Kidney (tissue), 14 donors: ENCODE results near the gene TRIL. TPM values are rescaled to one million over a fixed set of nuclear protein-coding genes. Genes with fewer than 3 reads are reported as not detected.

Experiments
- DNase-seq, 5 donors: peaks; one replicate each; pipeline ENCODE4 v3.0.0-alpha.2; 2013 to 2020
- FAIRE-seq: peaks from 2 replicates; lab custom pipeline; 2012; peaks lifted over from hg19 to GRCh38; lab: Jason Lieb, UNC
- H3K27ac ChIP-seq, 2 donors: one replicate each; pipeline ENCODE4 v1.7.0; 2013; ENCODE audit warnings: low read depth in 2 of 2, low read length in 2 of 2, inconsistent platforms in 1 of 2
- H3K27me3 ChIP-seq: one replicate; pipeline ENCODE4 v1.7.1; 2013; ENCODE audit warnings: low read length, inconsistent platforms; ENCODE audit not compliant: control insufficient read depth, insufficient read depth
- H3K36me3 ChIP-seq, 3 donors: one replicate each; pipeline versions ENCODE4 v1.7.0 to v1.7.1; 2013; ENCODE audit warnings: low read length in 3 of 3, control low read depth in 1 of 3, inconsistent platforms in 1 of 3; ENCODE audit not compliant: insufficient read depth in 3 of 3, control insufficient read depth in 2 of 3
- H3K4me1 ChIP-seq, 3 donors: one replicate each; pipeline versions ENCODE4 v1.7.0 to v1.7.1; 2013; ENCODE audit warnings: low read length in 3 of 3, inconsistent platforms in 1 of 3, low read depth in 1 of 3; ENCODE audit not compliant: control insufficient read depth in 2 of 3, insufficient read depth in 2 of 3
- H3K4me3 ChIP-seq, 3 donors: one replicate each; pipeline versions ENCODE4 v1.7.0 to v1.8.1; 2013; ENCODE audit warnings: low read length in 3 of 3, control low read depth in 1 of 3, inconsistent platforms in 1 of 3
- H3K9ac ChIP-seq, 3 donors: one replicate each; pipeline versions ENCODE4 v1.7.0 to v1.7.1; 2013; ENCODE audit warnings: low read length in 3 of 3, control low read depth in 1 of 3, inconsistent platforms in 1 of 3
- H3K9me3 ChIP-seq, 3 donors: one replicate each; pipeline versions ENCODE4 v1.7.0 to v1.7.1; 2013; ENCODE audit warnings: low read length in 3 of 3, control low read depth in 1 of 3, inconsistent platforms in 1 of 3; ENCODE audit not compliant: control insufficient read depth in 2 of 3, insufficient read depth in 1 of 3
- intact Hi-C: fragments of 100-400 bp; cut with DNase I; formaldehyde crosslinking; loops from one replicate; pipeline ENCODE4 v1.11.1; 2022
- polyA plus RNA-seq: library from polyadenylated mRNA; stranded (reverse); fragments of 350-450 nt; fragmentation: Illumina TruSeq; extraction: RNeasy Lipid Tissue Mini Kit (QIAGEN cat#74804); gene quantifications from one replicate; pipeline ENCODE4 v1.2.3, GENCODE V29; 2014; ENCODE audit warnings: low read depth, low replicate concordance; ENCODE audit not compliant: insufficient read depth
- total RNA-seq: library from RNA; stranded (reverse); fragmentation: NEBNext Ultra II Directional; extraction: Animal tissue kit (Norgen Biotek cat#: 25700); gene quantifications from one replicate; pipeline ENCODE4 v1.2.1, GENCODE V29; 2021
- TF ChIP-seq, protein P1 (sequence below): IDR thresholded peaks from 3 replicates; pipeline ENCODE4 v1.5.1; 2012; ENCODE audit warnings: mild to moderate bottlenecking, moderate library complexity, borderline replicate concordance; ENCODE audit not compliant: insufficient read depth; ENCODE audit errors: extremely low read depth
- donor health status: control.
- donor health status: control.
- donor health status: control.
- donor health status: control.
- donor health status: control.
- donor health status: DM: yes; HTN: yes; CAD: no.
- donor health status: Normal renal cell carcinoma (clear cell type).

TRIL gene
- total and polyA plus RNA-seq, 2 donors from 2014 or later: 4.2 to 6.1 TPM

DNA sequence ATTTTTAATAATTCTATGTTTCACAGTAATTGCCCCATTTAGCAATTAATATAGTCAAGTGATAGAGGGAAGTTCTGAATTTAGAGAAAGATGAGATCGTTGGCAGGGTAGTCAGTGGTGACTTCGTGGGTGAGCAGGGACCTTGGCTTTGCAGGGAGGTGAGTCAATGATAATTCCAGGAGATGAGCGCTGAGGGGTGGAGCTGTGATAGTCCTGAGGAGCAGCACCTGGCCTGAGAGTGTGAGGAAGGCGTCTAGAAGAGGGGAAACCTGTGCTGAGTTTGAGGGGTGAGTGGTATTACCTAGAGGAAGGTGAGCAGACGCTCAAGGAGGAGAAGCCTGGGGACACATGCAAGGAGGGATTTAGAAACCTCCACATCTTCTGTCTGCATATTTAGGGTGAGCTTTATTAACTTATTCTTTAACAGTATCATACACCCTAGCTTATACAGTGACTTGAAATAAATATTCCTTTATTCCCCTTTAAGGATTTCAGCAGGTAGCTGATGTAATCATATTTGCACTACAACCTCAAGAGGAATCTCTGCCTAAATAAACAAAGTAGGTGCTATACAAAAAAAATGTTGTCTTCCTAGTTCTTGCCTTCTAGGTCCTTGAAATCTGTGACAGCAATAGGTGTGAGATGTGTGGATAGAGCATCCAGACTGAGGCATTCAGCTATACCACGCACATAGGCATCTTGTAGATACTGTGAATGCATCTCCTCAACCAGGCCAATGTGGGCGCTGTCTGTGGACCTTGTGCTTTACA lies 2.1 kb upstream of the TRIL start:
- intact Hi-C loops: no loop called here
- FAIRE-seq (no peak), DNase-seq (no peak)
- no peaks in the 10 kb centered on the region for H3K36me3 ChIP-seq
- H3K9me3 ChIP-seq: no peaks in the 10 kb centered on the region
- H3K4me3 ChIP-seq: no peak overlapping the region
- H3K9ac ChIP-seq: no peak overlapping the region
- no peak overlapping the region for H3K27ac ChIP-seq
- H3K4me1 ChIP-seq: peaks cover 0 to 18% (median 0%) of the 10 kb centered on the region in 3 donors
- no peaks in the 10 kb centered on the region for H3K27me3 ChIP-seq
- TF ChIP-seq, protein P1, sequence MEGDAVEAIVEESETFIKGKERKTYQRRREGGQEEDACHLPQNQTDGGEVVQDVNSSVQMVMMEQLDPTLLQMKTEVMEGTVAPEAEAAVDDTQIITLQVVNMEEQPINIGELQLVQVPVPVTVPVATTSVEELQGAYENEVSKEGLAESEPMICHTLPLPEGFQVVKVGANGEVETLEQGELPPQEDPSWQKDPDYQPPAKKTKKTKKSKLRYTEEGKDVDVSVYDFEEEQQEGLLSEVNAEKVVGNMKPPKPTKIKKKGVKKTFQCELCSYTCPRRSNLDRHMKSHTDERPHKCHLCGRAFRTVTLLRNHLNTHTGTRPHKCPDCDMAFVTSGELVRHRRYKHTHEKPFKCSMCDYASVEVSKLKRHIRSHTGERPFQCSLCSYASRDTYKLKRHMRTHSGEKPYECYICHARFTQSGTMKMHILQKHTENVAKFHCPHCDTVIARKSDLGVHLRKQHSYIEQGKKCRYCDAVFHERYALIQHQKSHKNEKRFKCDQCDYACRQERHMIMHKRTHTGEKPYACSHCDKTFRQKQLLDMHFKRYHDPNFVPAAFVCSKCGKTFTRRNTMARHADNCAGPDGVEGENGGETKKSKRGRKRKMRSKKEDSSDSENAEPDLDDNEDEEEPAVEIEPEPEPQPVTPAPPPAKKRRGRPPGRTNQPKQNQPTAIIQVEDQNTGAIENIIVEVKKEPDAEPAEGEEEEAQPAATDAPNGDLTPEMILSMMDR: no peak

DNA sequence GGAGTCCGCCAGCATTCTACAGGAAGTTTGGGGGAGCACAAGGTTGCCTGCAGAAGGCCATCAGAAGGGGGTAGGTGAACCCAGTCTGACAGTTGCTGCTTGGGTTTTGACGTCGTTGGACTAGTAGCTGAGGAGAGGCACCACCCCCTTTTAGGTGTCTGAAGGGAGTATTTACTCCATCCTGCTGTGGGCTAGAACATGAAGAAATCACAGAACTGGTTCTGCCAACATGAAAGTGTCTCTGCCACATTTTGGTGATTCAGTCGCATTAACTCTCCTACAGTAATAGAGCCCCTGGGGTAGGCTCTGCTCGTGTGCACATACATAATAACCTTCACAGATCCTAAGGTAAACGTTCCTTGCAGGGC lies 834 bp upstream of the TRIL start:
- Histone ChIP-seq H3K4me3 (peak overlapping the region in 2 of 3 donors; percentile 66 to 82), H3K9ac (no peak overlapping the region), H3K27ac (peak overlapping the region; percentile 40 to 61), H3K27me3 (no peaks in the 10 kb centered on the region), H3K36me3 (no peaks in the 10 kb centered on the region), H3K9me3 (no peaks in the 10 kb centered on the region), H3K4me1 (peaks cover under 1 to 20% (median 11%) of the 10 kb centered on the region in 3 donors)
- DNase-seq: no peak
- TF ChIP-seq, protein P1: no peak
- intact Hi-C loops: loop anchor here (10.0 kb wide), 1 partner anchor 146 kb away; no protein-coding TSS in a partner anchor
- no peak for FAIRE-seq

DNA sequence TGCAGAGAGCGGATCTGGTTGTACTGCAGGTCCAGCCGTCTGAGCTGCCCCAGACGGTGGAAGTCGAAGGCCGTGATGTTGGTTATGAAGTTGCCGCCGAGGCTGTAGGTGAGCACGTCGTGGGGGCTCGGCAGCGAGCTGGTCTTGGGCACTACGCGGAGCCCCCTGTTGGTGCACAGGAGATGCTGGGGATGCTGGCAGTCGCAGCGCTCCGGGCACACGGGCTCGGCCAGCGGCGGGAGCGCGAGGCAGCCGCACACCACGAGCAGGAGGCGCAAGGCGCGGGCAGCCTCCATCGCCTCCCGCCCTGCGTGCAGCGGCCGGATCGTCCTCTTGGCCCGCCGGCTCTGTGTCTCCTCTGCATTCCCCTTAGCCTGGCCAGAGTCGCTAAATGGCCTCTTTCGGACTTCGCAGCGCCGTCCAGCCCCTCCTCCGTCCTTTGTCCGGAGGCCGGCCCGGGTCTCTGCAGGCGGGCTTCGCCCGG lies 337 bp downstream of the TRIL start:
- Histone ChIP-seq H3K27ac (peak overlapping the region in 1 of 2 donors; percentile 41), H3K4me1 (peaks cover 5 to 23% (median 20%) of the 10 kb centered on the region in 3 donors), H3K9me3 (no peaks in the 10 kb centered on the region), H3K4me3 (peak overlapping the region; percentile 36 to 82 (median 66)), H3K9ac (peak overlapping the region in 1 of 3 donors; percentile 26), H3K27me3 (no peaks in the 10 kb centered on the region), H3K36me3 (no peaks in the 10 kb centered on the region)
- DNase-seq (peak; percentile 62 to 81 (median 63)), FAIRE-seq (no peak)
- intact Hi-C loops: loop anchor here (10.0 kb wide), 1 partner anchor 147 kb away; no protein-coding TSS in a partner anchor
- TF ChIP-seq, protein P1: no peak
